OCI-LY7 (cell line): ENCODE measurements around the gene EIF2D.

Experiments
- CTCF ChIP-seq: fragments of 200-600 bp; sonication (generic); conservative IDR thresholded peaks from 2 replicates; pipeline ENCODE4 v1.5.1; 2014; ENCODE audit warnings: mild to moderate bottlenecking, antibody characterized with exemption, low read length, moderate library complexity, mixed read lengths
- EZH2phosphoT487 ChIP-seq: fragments of 200-600 bp; sonication (generic); IDR thresholded peaks from 2 replicates; pipeline ENCODE4 v1.6.1; 2018; ENCODE audit warnings: low read depth, borderline replicate concordance, mild to moderate bottlenecking, mixed run types, antibody characterized with exemption, low read length, moderate library complexity, mixed read lengths

DNA sequence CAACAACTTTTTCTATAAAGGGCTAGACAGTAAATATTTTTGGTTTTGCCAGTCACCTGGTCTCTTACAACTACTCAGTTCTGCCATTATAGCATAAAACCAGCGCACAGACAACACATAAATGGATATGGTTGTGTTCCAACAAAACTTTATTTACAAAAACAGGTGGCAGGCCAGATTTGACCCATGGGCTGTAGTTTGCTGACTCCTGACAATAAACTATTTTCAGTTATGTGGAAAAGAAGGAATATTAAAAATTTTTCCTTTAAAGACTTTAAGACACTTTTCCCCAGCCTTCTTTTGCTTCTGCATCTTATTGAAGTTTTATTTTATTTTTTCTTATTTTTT is 16.0 kb downstream of the EIF2D start:
- TF ChIP-seq CTCF: no peak
- no peak for TF ChIP-seq EZH2phosphoT487
